Body of pancreas (tissue), 4 donors: ENCODE data around the gene CCDC43.

ENCODE experiments used
- CTCF ChIP-seq, 7 experiments: fragments of 450-650 bp in 4 of 7; fragments of 200-600 bp in 3 of 7; sonication (generic) in 3 of 7; IDR thresholded peaks; one replicate each; pipeline ENCODE4 v1.5.1; 2016 to 2019; ENCODE audit warnings: antibody characterized with exemption in 7 of 7
- POLR2A ChIP-seq, 3 donors: fragments of 450-650 bp; IDR thresholded peaks; one replicate each; pipeline ENCODE4 v1.6.1; 2016; ENCODE audit warnings: antibody characterized with exemption in 3 of 3, mild to moderate bottlenecking in 2 of 3

DNA sequence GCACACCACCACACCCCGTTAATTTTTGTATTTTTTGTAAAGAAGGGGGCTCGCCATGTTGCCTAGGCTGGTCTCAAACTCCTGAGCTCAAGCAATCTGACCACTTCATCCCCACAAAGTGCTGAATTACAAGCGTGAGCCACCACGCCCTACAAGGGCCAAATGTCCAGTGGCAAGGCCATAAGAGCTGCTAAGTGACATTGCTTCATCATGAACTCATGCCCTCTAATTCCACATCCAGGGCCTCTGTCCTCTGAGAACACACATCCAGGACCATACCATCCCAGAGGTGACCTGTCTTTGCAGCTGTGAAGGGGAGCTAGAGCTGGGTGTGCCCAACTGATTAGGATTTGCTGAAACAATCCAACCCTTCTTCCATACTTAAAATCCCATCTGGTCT, 58.9 kb downstream of the CCDC43 start:
- TF ChIP-seq CTCF (IDR thresholded peaks at IDR 0.05) (no peak), POLR2A (IDR thresholded peaks at IDR 0.05) (no peak)
